GM12891 (cell line): ENCODE data around the gene DPP7.
"Not testable (repeated sequence)": the region's sequence is repeated elsewhere in the genome, so short reads cannot be mapped to it uniquely, and the experiment has no call there.

Experiments
- PAX5 ChIP-seq: IDR thresholded peaks from 2 replicates; pipeline ENCODE4 v1.6.1; 2011; ENCODE audit warnings: low read length, moderate library complexity, mild to moderate bottlenecking; ENCODE audit not compliant: insufficient read depth, severe bottlenecking
- POLR2A ChIP-seq: IDR thresholded peaks from 2 replicates; pipeline ENCODE4 v1.6.1; 2011; ENCODE audit warnings: low read depth, low read length, control low read depth
- POLR2AphosphoS5 ChIP-seq: IDR thresholded peaks from 2 replicates; pipeline ENCODE4 v1.6.1; 2011; ENCODE audit warnings: low read depth, low read length, control low read depth
- POU2F2 ChIP-seq: IDR thresholded peaks from 2 replicates; pipeline ENCODE4 v1.6.1; 2011; ENCODE audit warnings: low read depth, mild to moderate bottlenecking, control low read depth, low read length, moderate library complexity
- TAF1 ChIP-seq: IDR thresholded peaks from 2 replicates; pipeline ENCODE4 v1.6.1; 2011; ENCODE audit warnings: low read depth, low read length, control low read depth

- TF ChIP-seq TAF1, POLR2AphosphoS5, POLR2A, PAX5, POU2F2: not testable (repeated sequence)
Observed at GRCh38 chr9:137123952-137124462, 9.5 kb upstream of the DPP7 start.
